Sigmoid colon (tissue), 4 donors: ENCODE results near the gene RELCH.

Source experiments
- CTCF ChIP-seq, 4 experiments: fragments of 450-650 bp in 3 of 4; fragments of 200-600 bp in 1 of 4; IDR thresholded peaks; one replicate each; pipeline ENCODE4 v1.5.1; 2016 to 2019; ENCODE audit warnings: antibody characterized with exemption in 4 of 4, mild to moderate bottlenecking in 3 of 4, moderate library complexity in 2 of 4
- POLR2A ChIP-seq, 2 donors: fragments of 450-650 bp; IDR thresholded peaks; one replicate each; pipeline ENCODE4 v1.6.1; 2016; ENCODE audit warnings: antibody characterized with exemption in 2 of 2, mild to moderate bottlenecking in 2 of 2, moderate library complexity in 2 of 2
- POLR2AphosphoS5 ChIP-seq, 4 donors: sonication (generic); formaldehyde crosslinking; IDR thresholded peaks; one replicate each; pipeline ENCODE4 v1.6.1; 2017; ENCODE audit warnings: antibody characterized with exemption in 4 of 4

DNA sequence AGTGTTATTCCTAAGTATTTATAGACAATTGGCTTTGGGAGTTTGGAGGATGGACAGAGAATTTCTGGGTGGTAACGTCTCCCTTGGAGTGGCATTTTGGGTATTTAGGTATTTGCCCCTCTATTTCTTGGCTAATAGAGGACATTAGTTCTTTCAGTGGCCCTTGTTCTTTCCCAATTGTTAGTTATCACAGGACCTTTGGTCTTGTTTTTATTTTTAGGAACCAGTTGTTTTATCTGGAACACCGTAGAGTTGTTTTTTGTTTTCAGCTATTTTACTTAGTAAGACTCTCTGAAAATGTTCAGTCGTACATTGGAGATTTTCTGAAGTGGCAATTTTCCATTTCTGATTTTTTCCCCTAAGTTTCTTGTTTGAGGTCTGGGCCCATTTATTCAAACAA is 97.6 kb downstream of the RELCH start:
- TF ChIP-seq POLR2AphosphoS5 (IDR thresholded peaks at IDR 0.05) (no peak), CTCF (IDR thresholded peaks at IDR 0.05) (no peak), POLR2A (IDR thresholded peaks at IDR 0.05) (no peak)
